Gastroesophageal sphincter (tissue), 4 donors: ENCODE measurements around the gene PARVG. TPM values are rescaled to one million over a fixed set of nuclear protein-coding genes. Genes with fewer than 3 reads are reported as not detected.
A peak's percentile ranks its signal among the peaks of the same experiment; 100 is the strongest.

Source experiments
- ATAC-seq: fragments of 150-250 bp; one replicate; pipeline ENCODE4 v1.9.1; 2016; ENCODE audit warnings: mild to moderate bottlenecking, moderate library complexity
- H3K27ac ChIP-seq, 4 donors: fragments of 200-600 bp; sonication (generic) in 3 of 4; 1 replicate in 3 of 4; 2 replicates in 1 of 4; pipeline ENCODE4 v1.5.1; 2016 to 2019
- H3K27me3 ChIP-seq: fragments of 200-600 bp; sonication (generic); one replicate; pipeline ENCODE4 v1.5.1; 2019
- H3K36me3 ChIP-seq, 2 donors: fragments of 200-600 bp; sonication (generic); one replicate each; pipeline ENCODE4 v1.5.1; 2019; ENCODE audit warnings: control low read depth in 1 of 2
- H3K4me1 ChIP-seq, 3 donors: fragments of 200-600 bp; sonication (generic); 1 replicate in 2 of 3; 2 replicates in 1 of 3; pipeline ENCODE4 v1.5.1; 2016 to 2019; ENCODE audit warnings: control low read depth in 2 of 3
- H3K4me3 ChIP-seq, 2 donors: fragments of 200-600 bp; sonication (generic); one replicate each; pipeline ENCODE4 v1.5.1; 2019; ENCODE audit warnings: mild to moderate bottlenecking in 1 of 2, moderate library complexity in 1 of 2
- H3K9me3 ChIP-seq, 3 donors: fragments of 200-600 bp; sonication (generic); one replicate each; pipeline ENCODE4 v1.5.1; 2017 to 2019; ENCODE audit warnings: control low read depth in 2 of 3
- EP300 ChIP-seq: sonication (generic); formaldehyde crosslinking; IDR thresholded peaks from one replicate; pipeline ENCODE4 v1.6.1; 2017; ENCODE audit warnings: antibody characterized with exemption, mild to moderate bottlenecking
- POLR2A ChIP-seq, 2 donors: fragments of 450-650 bp; IDR thresholded peaks; one replicate each; pipeline ENCODE4 v1.6.1; 2017; ENCODE audit warnings: antibody characterized with exemption in 2 of 2, mild to moderate bottlenecking in 2 of 2, moderate library complexity in 1 of 2
- POLR2AphosphoS5 ChIP-seq: sonication (generic); formaldehyde crosslinking; IDR thresholded peaks from one replicate; pipeline ENCODE4 v1.6.1; 2017; ENCODE audit warnings: antibody characterized with exemption
- WGBS, 2 donors: methylation state at CpG; one replicate each; pipeline ENCODE4 v1.1.5; 2018; ENCODE audit warnings: low coverage in 1 of 2; 5-methylcytosine and 5-hydroxymethylcytosine counted together
- total RNA-seq, 4 donors: library from RNA; depleted of rRNA; stranded (reverse); fragments of >200 nt; gene quantifications; one replicate each; pipeline ENCODE4 v1.1.0, GENCODE V29; 2016
- TF ChIP-seq, protein P1 (sequence below), 4 experiments: fragments of 200-600 bp in 2 of 4; fragments of 450-650 bp in 2 of 4; sonication (generic) in 1 of 4; IDR thresholded peaks; one replicate each; pipeline ENCODE4 v1.5.1; 2017 to 2019; ENCODE audit warnings: antibody characterized with exemption in 4 of 4, mild to moderate bottlenecking in 2 of 4, moderate library complexity in 2 of 4

Gene PARVG
- total RNA-seq, 4 donors from 2014 or later: 7.0 to 18.2 (median 11.3) TPM

DNA sequence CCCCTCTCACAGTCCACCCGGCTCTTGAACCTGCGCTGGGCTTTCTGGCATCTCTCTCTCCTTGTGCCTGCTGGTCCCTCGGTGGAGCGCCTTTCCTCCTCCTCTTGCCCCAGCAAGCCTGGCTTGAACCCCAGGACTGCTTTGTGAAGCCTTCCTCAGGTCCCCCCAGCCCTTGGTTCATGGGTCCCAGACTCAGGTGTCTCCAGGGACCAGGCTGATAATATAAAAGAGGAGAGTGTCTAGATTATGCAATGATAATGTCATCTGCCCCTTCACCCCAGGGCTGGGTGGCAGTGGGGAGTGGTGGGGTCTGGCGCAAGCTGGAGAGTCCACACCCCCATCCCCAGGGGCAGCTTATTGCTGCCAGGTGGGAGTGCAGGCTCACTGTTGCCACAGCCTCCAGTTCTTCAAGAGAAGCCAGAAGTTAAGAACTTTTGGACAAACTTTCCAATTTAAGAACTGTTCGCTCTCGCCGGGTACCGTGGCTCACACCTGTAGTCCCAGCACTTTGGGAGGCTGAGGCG lies 36.6 kb upstream of the PARVG start:
- Histone ChIP-seq H3K4me3 (no peak overlapping the region), H3K9me3 (no peaks in the 10 kb centered on the region), H3K27ac (no peak overlapping the region), H3K27me3 (no peaks in the 10 kb centered on the region), H3K36me3 (peaks cover 0 to 44% of the 10 kb centered on the region in 2 donors), H3K4me1 (peaks cover 0 to 31% (median 9%) of the 10 kb centered on the region in 3 donors)
- no peak for TF ChIP-seq POLR2AphosphoS5
- WGBS, 2 donors: 89 to 100% methylated on average over 2 to 4 of the region's 10 CpGs
- ATAC-seq: no peak

DNA sequence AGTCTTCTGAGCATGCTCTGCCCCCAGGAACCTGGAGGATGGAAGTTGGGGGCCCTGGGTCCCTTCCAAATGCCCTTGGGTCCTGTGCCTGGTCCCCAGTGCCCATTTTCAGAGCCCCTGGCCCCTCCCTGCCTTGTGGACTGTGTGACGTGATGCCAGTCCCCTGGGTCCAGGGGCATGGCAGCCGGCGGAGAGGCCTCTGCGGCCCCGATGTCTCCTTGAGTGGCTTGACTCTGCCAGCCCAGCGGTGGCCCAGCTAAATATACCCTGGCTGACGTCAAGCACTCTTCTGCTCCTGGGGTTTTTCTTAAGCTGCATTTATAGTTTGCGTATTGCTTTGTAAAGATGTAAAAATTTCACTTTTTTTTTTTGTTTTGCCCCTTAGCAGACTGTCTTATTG lies 35.2 kb upstream of the PARVG start:
- Histone ChIP-seq H3K27ac (no peak overlapping the region), H3K27me3 (no peaks in the 10 kb centered on the region), H3K4me1 (peaks cover 0 to 31% (median 9%) of the 10 kb centered on the region in 3 donors), H3K9me3 (no peaks in the 10 kb centered on the region), H3K36me3 (peaks cover 0 to 41% of the 10 kb centered on the region in 2 donors), H3K4me3 (no peak overlapping the region)
- WGBS, 2 donors: 80 to 82% methylated on average over 1 to 3 of the region's 8 CpGs
- TF ChIP-seq EP300: no peak
- TF ChIP-seq POLR2AphosphoS5: no peak
- no peak for TF ChIP-seq POLR2A (IDR thresholded peaks at IDR 0.05)
- TF ChIP-seq, protein P1, sequence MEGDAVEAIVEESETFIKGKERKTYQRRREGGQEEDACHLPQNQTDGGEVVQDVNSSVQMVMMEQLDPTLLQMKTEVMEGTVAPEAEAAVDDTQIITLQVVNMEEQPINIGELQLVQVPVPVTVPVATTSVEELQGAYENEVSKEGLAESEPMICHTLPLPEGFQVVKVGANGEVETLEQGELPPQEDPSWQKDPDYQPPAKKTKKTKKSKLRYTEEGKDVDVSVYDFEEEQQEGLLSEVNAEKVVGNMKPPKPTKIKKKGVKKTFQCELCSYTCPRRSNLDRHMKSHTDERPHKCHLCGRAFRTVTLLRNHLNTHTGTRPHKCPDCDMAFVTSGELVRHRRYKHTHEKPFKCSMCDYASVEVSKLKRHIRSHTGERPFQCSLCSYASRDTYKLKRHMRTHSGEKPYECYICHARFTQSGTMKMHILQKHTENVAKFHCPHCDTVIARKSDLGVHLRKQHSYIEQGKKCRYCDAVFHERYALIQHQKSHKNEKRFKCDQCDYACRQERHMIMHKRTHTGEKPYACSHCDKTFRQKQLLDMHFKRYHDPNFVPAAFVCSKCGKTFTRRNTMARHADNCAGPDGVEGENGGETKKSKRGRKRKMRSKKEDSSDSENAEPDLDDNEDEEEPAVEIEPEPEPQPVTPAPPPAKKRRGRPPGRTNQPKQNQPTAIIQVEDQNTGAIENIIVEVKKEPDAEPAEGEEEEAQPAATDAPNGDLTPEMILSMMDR (IDR thresholded peaks at IDR 0.05): no peak
- ATAC-seq: no peak

DNA sequence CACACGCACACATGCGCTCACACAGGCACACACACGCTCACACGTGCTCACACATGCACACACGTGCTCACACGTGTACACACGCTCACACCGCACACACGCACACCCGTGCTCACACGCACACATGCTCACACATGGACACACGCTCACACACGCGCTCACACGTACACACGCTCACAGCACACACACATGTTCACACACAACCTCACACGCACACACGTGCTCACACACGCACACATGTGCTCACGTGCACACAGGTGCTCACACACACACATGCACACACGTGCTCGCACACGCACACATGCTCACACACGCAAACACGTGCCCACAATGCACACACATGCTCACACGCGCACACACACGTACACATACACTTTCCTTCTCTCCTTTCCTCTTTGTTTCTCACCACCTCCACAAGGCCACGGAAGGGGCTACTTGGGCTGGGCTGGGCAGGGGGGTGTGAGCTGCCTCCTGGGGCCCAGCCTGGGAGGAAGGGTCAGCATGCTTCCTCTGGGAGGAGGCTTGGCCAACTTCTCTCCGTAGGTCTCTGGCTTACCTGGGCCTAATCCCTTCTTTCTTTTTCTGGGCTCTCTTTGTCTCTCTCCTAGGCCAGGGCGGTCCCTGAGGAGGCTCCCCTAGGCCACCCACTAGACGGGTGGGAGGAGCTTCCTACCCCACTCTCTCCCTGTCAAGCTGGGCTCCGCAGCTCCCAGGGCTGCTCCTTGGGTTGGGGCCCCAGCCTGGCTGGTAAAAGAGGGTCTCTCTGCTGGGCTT lies 34.5 kb upstream of the PARVG start:
- Histone ChIP-seq H3K4me1 (peaks cover 0 to 31% (median 9%) of the 10 kb centered on the region in 3 donors), H3K27me3 (no peaks in the 10 kb centered on the region), H3K9me3 (no peaks in the 10 kb centered on the region), H3K4me3 (no peak overlapping the region), H3K36me3 (peaks cover 0 to 39% of the 10 kb centered on the region in 2 donors), H3K27ac (no peak overlapping the region)
- TF ChIP-seq POLR2A (IDR thresholded peaks at IDR 0.05): no peak
- TF ChIP-seq, protein P1 (IDR thresholded peaks at IDR 0.05): no peak
- no peak for TF ChIP-seq EP300
- TF ChIP-seq POLR2AphosphoS5: no peak
- ATAC-seq: no peak
- 85 to 100% methylated on average over 1 to 30 of the region's 33 CpGs for WGBS, 2 donors

DNA sequence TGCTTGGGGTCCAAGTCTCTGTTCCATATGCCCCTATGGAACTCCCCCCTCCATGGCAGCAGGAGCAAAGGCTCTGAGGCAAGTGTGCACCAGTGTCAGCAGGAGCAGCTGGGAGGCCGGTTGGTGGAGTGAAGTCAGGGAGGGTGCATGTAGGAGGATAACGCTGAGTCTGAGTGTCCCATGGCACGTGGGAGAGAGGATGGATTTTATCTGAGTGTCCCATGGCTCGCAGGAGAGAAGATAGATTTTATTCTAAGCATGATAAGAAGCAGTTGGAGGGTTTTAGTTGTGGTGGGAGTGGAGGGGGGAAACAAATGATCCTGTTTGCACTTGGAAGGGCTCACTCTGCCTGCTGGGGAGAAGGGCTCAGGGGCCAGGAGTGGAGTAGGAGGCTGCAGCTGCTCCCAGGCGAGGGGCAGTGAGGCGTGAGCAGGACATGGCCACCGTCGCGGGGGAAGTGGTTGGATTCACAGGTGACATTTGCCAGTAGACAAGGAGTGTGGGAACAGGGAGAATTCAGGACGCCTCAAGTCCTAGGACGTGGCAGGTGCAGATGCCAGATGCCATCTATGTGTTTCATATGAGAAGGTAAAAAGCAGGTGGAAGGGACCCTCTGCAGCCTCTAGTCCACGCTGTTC lies 33.6 kb upstream of the PARVG start:
- Histone ChIP-seq H3K4me3 (no peak overlapping the region), H3K9me3 (no peaks in the 10 kb centered on the region), H3K27me3 (no peaks in the 10 kb centered on the region), H3K27ac (peak overlapping the region in 3 of 4 donors; percentile 33 to 51 (median 43)), H3K36me3 (peaks cover 0 to 41% of the 10 kb centered on the region in 2 donors), H3K4me1 (peaks cover 0 to 35% (median 9%) of the 10 kb centered on the region in 3 donors)
- TF ChIP-seq POLR2AphosphoS5 (no peak), EP300 (no peak), POLR2A (IDR thresholded peaks at IDR 0.05) (no peak)
- TF ChIP-seq, protein P1 (IDR thresholded peaks at IDR 0.05): no peak
- no peak for ATAC-seq
- 72 to 87% methylated on average over 5 of the region's 12 CpGs for WGBS, 2 donors

DNA sequence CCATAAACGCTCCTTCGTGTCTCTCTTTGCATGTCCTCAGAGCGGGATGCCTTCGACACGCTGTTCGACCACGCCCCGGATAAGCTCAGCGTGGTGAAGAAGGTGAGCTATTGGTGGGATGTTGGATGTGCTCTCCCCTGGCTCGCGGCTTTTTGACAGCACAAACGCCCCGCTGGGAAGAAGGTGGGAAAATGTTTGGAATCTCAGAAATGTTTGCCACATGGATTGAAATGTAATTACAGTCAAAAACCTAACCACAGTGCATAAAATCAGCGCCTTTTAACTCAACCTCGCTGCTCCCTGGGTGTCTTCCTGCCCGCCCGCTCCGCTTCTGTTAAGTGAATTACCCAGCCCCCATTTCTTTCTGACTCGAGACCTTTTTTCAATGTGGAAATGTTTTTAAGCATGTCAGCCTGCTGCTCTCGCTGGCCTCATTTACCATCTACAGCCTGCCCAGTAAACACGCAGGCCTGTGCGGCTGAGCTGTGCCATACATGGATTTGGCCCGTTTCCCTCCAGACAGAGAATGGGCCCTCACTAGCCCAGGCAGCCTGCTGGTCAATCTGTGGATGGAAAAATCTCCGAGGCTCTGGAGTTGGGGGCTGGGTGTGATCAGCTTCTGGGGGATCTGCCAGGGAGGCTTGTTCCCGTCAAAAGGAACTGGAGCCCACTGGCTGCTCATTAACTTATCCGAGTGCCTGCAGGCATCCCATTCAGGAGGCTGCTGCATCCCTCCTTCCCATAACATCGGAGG lies 32.7 kb upstream of the PARVG start:
- Histone ChIP-seq H3K4me3 (no peak overlapping the region), H3K27me3 (no peaks in the 10 kb centered on the region), H3K36me3 (peaks cover 0 to 42% of the 10 kb centered on the region in 2 donors), H3K27ac (peak overlapping the region in 3 of 4 donors; percentile 33 to 51 (median 43)), H3K9me3 (no peaks in the 10 kb centered on the region), H3K4me1 (peaks cover 0 to 29% (median 9%) of the 10 kb centered on the region in 3 donors)
- 28 to 49% methylated on average over 11 to 15 of the region's 27 CpGs for WGBS, 2 donors
- TF ChIP-seq, protein P1 (IDR thresholded peaks at IDR 0.05): peak in 1 of 4 experiments; percentile 17
- TF ChIP-seq POLR2A (IDR thresholded peaks at IDR 0.05) (no peak), POLR2AphosphoS5 (peak; percentile 51), EP300 (no peak)
- peak; percentile 64 for ATAC-seq
